GM19467 (cell line): ENCODE results near the gene OR6B2.

Experiments
- ATAC-seq: cut with Tn5 transposase; IDR thresholded peaks from one replicate; pipeline ENCODE4 v1.9.1; 2021; ENCODE audit warnings: mild to moderate bottlenecking, moderate library complexity; ENCODE audit not compliant: unreplicated experiment

Gene OR6B2

GRCh38 chr2:239983004-239983778 is 47.0 kb downstream of the OR6B2 start:
- ATAC-seq = no peak
